ENCODE data around the gene PRPF8.
A peak's percentile ranks its signal among the peaks of the same experiment; 100 is the strongest.
"Not testable (repeated sequence)": the region's sequence is repeated elsewhere in the genome, so short reads cannot be mapped to it uniquely, and the experiment has no call there.

Gene PRPF8

DNA sequence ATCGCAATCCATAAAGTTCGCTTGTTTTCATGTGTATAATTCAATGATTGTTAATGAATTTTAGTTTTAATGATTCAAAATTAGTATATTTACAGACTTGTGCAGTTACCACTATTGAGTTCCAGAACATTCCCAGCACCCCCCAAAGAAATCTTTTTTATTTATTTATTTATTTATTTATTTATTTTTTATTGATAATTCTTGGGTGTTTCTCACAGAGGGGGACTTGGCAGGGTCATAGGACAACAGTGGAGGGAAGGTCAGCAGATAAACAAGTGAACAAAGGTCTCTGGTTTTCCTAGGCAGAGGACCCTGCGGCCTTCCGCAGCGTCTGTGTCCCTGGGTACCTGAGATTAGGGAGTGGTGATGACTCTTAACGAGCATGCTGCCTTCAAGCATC lies 3.7 kb upstream of the PRPF8 start:
- not testable (repeated sequence) for DNase-seq

- DNase-seq, result no peak
These were observed 1.4 kb upstream of the PRPF8 start for GRCh38 chr17:1686086-1686485.

GRCh38 chr17:1683459-1683858 lies 1.2 kb downstream of the PRPF8 start:
- DNase-seq, result no peak

DNA sequence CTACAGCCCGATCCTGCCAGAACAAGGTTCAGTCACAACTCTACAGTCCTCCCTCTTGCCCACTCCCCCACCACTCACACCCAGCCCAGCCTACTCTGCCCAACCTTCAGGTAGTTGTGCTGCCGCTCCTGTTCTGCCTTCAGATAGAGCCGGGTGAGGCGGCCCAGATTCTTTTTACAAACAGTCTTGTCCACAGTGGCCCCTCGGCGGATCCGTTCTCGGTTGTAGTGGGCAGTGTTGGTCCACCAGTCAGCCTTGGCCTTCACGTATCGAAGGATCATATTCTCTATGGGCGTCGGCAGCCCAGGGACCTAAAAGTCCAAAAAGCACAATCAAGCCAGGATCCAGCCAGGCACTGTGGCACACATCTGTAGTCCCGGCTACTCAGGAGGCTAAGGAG lies 8.3 kb downstream of the PRPF8 start:
- DNase-seq, result no peak

DNA sequence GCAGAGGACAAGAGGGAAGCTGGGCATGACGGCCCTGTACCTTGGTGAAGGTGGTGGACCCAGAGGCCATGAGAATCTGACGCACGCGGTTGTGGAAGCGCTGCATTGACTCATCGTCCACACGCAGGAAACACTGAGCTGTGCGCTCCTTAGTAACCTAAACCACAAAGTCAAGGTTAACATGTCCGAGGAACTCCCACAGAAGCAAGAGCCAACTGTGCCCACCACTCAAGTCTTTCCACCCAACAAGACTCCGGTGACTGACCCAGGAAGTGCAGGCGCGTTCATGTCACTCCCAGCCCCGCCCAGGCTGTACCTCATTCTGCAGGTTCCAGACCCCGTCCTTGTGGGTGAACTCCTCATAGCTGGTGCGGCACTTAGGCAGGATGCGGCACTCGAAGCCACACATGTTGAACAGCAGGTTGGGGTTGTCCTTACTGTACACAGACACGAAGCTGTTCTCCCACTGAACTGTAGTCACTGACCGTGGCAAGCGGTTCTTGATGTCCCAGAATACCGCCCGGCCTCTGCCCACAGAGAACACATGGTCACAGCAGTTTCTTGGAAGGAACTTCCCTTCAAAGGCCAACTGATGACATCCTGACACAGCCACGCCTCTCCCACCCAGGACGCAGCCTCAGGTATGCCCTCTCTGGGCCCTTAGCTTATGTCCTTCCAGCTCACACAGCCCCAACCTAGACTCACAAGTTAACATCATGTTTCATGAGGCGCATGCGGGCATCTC lies 11.5 kb downstream of the PRPF8 start:
- DNase-seq, result no peak

DNA sequence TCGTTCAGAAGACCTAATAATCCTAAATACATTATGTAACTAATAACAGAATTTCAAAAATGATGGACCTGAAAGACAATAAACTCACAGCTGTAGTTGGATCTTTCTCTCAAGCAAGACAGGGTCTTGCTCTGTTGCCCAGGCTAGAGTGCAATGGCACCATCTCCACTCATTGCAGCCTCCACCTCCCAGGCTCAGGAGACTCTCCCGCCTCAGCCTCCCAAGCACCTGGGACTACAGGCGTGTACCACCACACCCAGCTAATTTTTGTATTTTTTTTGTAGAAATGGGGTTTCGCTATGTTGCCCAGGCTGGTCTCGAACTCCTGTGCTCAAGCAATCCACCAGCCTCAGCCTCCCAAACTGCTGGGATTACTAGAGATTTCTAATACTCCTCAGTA lies 20.7 kb downstream of the PRPF8 start:
- not testable (repeated sequence) for DNase-seq

GRCh38 chr17:1661045-1661444 lies 23.6 kb downstream of the PRPF8 start:
- no peak for DNase-seq

- DNase-seq, result no peak
These were observed 26.6 kb downstream of the PRPF8 start for GRCh38 chr17:1658100-1658499.

DNA sequence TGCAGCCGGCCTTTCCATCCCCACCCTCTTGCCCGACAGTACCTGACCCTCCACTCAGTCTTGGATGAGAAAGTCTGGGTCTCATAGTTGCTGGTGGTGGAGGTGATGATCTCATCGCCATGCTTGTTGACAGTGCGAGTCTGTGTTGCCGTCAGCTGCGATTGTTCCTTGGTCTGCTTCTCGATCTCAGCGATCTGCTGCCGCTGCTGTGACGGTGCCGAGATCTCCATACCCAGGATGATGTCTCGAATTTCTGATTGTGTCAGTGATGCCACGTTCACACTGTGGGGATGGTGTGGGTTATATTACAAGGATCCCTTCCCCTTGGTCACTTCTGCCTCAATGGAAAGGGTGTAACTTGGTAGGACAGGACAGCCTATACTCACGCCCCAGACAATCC lies 30.9 kb downstream of the PRPF8 start:
- DNase-seq, result no peak

GRCh38 chr17:1652794-1653193 lies 31.9 kb downstream of the PRPF8 start:
- not testable (repeated sequence) for DNase-seq

DNA sequence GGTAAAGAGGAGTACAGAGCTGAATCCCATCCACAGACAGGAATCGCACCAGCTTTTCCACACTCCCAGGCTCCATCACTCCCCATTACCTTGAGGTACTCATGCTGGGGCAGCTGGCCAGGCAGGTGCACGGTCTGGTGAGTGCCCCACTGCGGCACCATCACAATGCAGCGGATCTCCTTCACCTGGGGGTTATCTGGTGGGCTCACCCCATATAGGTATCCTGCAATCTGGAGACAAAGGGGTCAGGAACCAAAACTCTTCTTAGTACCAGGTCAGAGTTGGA lies 33.2 kb downstream of the PRPF8 start:
- DNase-seq, result no peak

GRCh38 chr17:1650731-1651558 lies 33.7 kb downstream of the PRPF8 start:
- DNase-seq, result no peak

- no peak for DNase-seq
These were observed 34.7 kb downstream of the PRPF8 start, which contains the start of gene RILP for GRCh38 chr17:1649844-1650501. Gene RILP, minus strand, starts transcription at chr17:1649866. Its CDS starts 62 bp downstream, at chr17:1649804.

GRCh38 chr17:1648963-1649843 lies 35.5 kb downstream of the PRPF8 start:
- DNase-seq, result peak; percentile 49

GRCh38 chr17:1648173-1648962 lies 36.3 kb downstream of the PRPF8 start:
- no peak for DNase-seq

DNA sequence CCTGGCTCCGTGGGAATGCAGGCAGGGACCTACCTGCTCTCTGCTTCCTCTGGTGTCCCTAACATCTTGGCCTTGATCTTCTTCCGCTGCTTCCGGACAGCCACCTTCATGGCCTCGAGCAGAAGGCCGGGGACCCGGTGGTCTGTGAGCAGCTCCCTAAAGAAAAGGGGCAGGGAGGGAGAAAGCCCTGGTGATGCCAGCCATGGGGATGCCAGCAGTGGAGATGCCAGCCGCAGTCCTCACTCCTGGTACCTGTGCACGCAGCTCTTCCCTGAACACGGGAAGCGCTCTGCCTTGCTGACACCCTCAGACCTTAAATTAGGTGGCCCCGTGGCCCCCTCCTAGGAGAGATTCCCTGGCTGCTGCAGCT lies 36.9 kb downstream of the PRPF8 start:
- no peak for DNase-seq

DNA sequence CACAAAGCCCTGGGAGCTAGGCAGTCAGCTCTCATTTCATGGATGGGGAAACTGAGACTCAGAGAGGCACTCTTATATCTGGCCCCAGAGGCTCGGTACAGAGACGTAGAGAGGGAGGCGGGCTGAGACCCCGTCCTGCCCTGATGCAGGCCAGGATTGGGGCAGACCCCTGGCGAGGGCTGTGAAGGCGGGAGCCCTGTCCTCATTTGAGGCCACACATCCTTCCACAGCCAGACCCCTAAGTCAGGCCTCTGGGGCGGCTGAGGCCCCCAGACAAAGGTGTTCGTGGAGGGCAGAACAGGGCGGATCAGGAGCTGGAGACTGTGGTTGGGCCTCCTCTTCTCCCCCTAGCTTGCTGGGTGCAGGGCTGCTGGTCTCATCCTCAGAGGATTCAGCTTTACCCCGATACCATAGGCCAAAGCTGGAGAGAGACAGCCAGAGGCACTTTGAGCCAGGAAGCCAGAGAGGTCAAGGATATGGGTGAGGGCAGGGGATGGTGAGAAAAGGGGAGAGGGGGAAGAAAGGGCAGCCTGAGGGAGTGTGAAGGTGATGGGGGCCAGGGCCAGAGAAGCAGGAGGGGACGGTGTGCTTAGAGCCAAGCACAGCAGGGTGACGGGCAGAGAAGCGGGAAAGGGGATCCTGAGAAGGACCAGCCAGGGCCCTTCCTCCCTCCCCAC lies 38.3 kb downstream of the PRPF8 start:
- DNase-seq, result no peak

DNA sequence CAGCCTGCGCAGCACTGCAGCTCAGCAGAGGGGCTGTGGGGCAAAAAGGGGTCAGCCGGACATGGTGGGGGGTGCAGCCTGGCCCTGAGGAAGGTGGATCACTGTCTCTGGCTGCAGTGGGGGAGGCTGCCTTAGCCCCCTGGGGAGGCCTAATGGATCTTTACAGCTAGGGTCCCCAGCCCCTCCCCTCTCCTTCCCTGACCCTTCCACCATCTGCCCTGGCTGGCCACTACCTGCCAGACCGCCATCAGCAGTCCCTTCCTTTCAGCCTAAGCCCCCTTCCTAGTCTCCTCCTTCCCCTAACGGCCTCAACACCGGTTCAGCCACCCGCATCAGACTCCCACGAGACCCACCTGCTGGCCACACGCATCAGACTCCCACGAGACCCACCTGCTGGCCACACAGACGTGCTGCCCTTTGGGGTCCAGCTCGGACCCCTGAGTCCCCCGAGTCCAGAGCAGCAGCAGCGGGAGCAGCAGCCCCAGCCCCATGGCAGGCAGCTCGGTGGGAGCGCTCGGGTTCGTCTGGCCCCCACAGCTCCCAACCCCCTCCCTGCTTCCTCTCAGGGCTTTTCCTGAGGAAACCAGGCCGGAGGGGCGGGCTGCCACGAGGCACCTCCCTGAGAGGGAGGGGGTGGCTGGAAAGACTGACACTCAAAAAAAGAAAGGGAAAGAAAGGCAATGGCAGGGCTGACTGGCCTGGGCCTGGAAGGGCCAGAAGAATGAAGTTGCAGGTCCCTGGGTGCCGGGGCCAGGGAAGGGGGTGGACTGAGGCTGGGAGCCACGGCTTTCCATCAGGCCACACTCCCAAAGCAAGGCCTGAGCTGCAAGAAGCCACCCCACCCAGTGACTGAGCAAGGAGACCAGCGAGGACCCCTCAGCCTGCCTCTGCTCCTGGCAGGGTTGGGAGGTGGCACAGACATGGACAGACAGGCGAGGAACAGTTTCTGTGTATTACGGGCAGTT lies 39.2 kb downstream of the PRPF8 start, which contains the start of gene SCARF1:
TSS of gene SCARF1 (minus strand) at position 526 of the 965 bp plus-strand sequence. CDS start at position 491, 35 bp downstream.
- DNase-seq, result no peak

DNA sequence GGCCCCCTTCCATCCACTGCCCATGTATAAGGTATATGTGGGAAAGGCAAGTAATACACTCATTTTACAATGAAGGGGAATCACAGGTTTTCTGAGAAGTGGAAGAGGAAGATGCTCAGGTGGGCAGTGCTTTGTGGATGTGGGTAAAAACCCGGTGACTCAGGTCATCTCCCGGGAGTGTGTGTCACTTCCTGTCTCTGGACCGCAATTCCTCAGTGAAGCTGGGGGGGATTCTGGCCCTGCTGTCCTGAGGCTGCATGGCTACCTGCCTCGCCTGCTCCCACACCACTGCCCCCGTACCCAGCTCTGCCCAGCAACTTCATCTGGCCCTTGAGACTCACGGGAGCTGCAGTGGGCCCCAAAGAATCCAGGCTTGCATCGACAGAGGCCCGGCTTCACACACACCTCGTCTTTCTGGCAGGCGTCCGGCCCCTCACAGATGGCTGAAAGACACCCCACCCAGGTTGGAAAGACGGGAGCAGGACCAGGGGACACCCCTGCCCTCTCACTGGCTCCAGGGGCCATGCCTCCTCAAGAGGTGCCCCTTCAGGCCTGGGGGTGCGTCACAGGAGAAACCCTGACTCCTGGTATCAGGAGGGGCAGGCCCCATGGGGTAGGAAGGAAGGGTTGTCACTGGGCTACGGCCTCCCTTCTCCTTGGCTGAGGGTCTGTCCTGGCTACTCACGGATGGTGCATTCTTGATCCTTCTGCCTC lies 40.0 kb downstream of the PRPF8 start:
- DNase-seq, result no peak
